ENCODE measurements around the gene CETN2.
A peak's percentile ranks its signal among the peaks of the same experiment; 100 is the strongest.

GRCh38 chrX:152817078-152817764 lies 13.3 kb downstream of the CETN2 start:
- TF ChIP-seq CTCF (conservative IDR thresholded peaks at IDR 0.05 in 1 of 2, IDR thresholded peaks at IDR 0.05 in 1 of 2; ENCODE audit: extremely low read depth in 1 of 2, insufficient read depth in 1 of 2, low read depth in 1 of 2, low read length in 2 of 2) (peak; percentile 53 to 56), EZH2 (IDR thresholded peaks at IDR 0.05; ENCODE audit: borderline replicate concordance, low read length) (no peak)
